Measurements from ENCODE around the gene FUOM. TPM values are rescaled to one million over a fixed set of nuclear protein-coding genes. Genes with fewer than 3 reads are reported as not detected.

The FUOM gene
- polyA plus RNA-seq, 3 donors, result 29.8 to 56.8 (median 39.0) TPM

- H3K9me3 Mint-ChIP-seq, result peaks cover 0 to 7% (median 6%) of the 10 kb centered on the region in 7 donors
- H3K27me3 Mint-ChIP-seq (ENCODE audit: low read depth in 3 of 3), result peaks cover 16 to 20% (median 20%) of the 10 kb centered on the region in 3 donors
- H3K27ac Mint-ChIP-seq, result peak overlapping the region in 1 of 7 donors; percentile 17
- no peak overlapping the region for H3K4me3 ChIP-seq (replicated peaks in 1 of 3; ENCODE audit: low read depth in 2 of 3, low read length in 3 of 3)
- TF ChIP-seq CTCF (IDR thresholded peaks at IDR 0.05), result no peak
- no peak overlapping the region for H2AFZ ChIP-seq (ENCODE audit: insufficient read depth, low read depth, low read length, poor library complexity, severe bottlenecking)
- no peak overlapping the region for H3K27ac ChIP-seq (ENCODE audit: low read depth in 1 of 2, low read length in 2 of 2)
- H3K9ac ChIP-seq (ENCODE audit: insufficient read depth, low read length, poor library complexity, severe bottlenecking), result no peak overlapping the region
- H3K36me3 ChIP-seq (replicated peaks in 1 of 2; ENCODE audit: control insufficient read depth in 1 of 2, insufficient read depth in 2 of 2, low read length in 2 of 2), result peaks cover 23 to 35% of the 10 kb centered on the region in 2 donors
- H3K27me3 ChIP-seq (ENCODE audit: control insufficient read depth in 2 of 2, insufficient read depth in 2 of 2, low read length in 2 of 2), result peaks cover 0 to 10% of the 10 kb centered on the region in 2 donors
- peaks cover 9% of the 10 kb centered on the region for H3K4me1 Mint-ChIP-seq
- 95% methylated on average over 10 of the region's 12 CpGs for WGBS (ENCODE audit: insufficient coverage)
- intact Hi-C loops (cut with micrococcal nuclease), result loop anchor here in 1 of 2 donors (5.0 kb wide), 2 partner anchors 173 to 373 kb away; partner anchors contain the start of gene CFAP46
- DNase-seq, result no peak
- no peaks in the 10 kb centered on the region for H3K9me3 ChIP-seq (replicated peaks in 1 of 2; ENCODE audit: control insufficient read depth in 1 of 2, insufficient read depth in 1 of 2, low read length in 2 of 2)
- H3K4me2 ChIP-seq (replicated peaks; ENCODE audit: extremely low read depth, low read length, poor library complexity, severe bottlenecking), result no peak overlapping the region
- peaks cover 3% of the 10 kb centered on the region for H4K20me1 ChIP-seq (ENCODE audit: insufficient read depth, low read length)
- peaks cover under 1% of the 10 kb centered on the region for H3K79me2 ChIP-seq (ENCODE audit: insufficient read depth, low read length)
- peaks cover 35 to 37% of the 10 kb centered on the region in 2 donors for H3K36me3 Mint-ChIP-seq
- H3K4me1 ChIP-seq (ENCODE audit: control insufficient read depth in 1 of 2, insufficient read depth in 2 of 2, low read length in 2 of 2), result peaks cover 6 to 7% of the 10 kb centered on the region in 2 donors
- no peak overlapping the region for H3K4me3 Mint-ChIP-seq
Observed at GRCh38 chr10:133314911-133315310, 42.9 kb downstream of the FUOM start.

- Histone ChIP-seq H3K36me3 (replicated peaks in 1 of 2; ENCODE audit: control insufficient read depth in 1 of 2, insufficient read depth in 2 of 2, low read length in 2 of 2) (peaks cover 25 to 40% of the 10 kb centered on the region in 2 donors), H3K9ac (ENCODE audit: insufficient read depth, low read length, poor library complexity, severe bottlenecking) (no peak overlapping the region), H2AFZ (ENCODE audit: insufficient read depth, low read depth, low read length, poor library complexity, severe bottlenecking) (no peak overlapping the region), H3K27me3 (ENCODE audit: control insufficient read depth in 2 of 2, insufficient read depth in 2 of 2, low read length in 2 of 2) (no peaks in the 10 kb centered on the region), H3K4me1 (ENCODE audit: control insufficient read depth in 1 of 2, insufficient read depth in 2 of 2, low read length in 2 of 2) (peaks cover 5 to 7% of the 10 kb centered on the region in 2 donors), H3K79me2 (ENCODE audit: insufficient read depth, low read length) (peaks cover 11% of the 10 kb centered on the region), H4K20me1 (ENCODE audit: insufficient read depth, low read length) (peaks cover 10% of the 10 kb centered on the region), H3K4me3 (replicated peaks in 1 of 3; ENCODE audit: low read depth in 2 of 3, low read length in 3 of 3) (no peak overlapping the region), H3K27ac (ENCODE audit: low read depth in 1 of 2, low read length in 2 of 2) (no peak overlapping the region), H3K9me3 (replicated peaks in 1 of 2; ENCODE audit: control insufficient read depth in 1 of 2, insufficient read depth in 1 of 2, low read length in 2 of 2) (no peaks in the 10 kb centered on the region), H3K4me2 (replicated peaks; ENCODE audit: extremely low read depth, low read length, poor library complexity, severe bottlenecking) (no peak overlapping the region)
- Mint-ChIP-seq H3K27me3 (ENCODE audit: low read depth in 3 of 3) (peaks cover 5 to 9% (median 7%) of the 10 kb centered on the region in 3 donors), H3K4me3 (no peak overlapping the region), H3K4me1 (peaks cover 6% of the 10 kb centered on the region), H3K27ac (no peak overlapping the region), H3K36me3 (peaks cover 37 to 42% of the 10 kb centered on the region in 2 donors), H3K9me3 (peaks cover 0 to 7% (median 6%) of the 10 kb centered on the region in 7 donors)
- TF ChIP-seq CTCF (IDR thresholded peaks at IDR 0.05), result no peak
- 67% methylated on average over 1 of the region's 4 CpGs for WGBS (ENCODE audit: insufficient coverage)
- DNase-seq, result no peak
- intact Hi-C loops (cut with micrococcal nuclease), result no loop called here
Observed at GRCh38 chr10:133313192-133313591, 44.6 kb downstream of the FUOM start.
